NT2/D1 (cell line): ENCODE measurements around the gene MRPL36.

Experiments used
- YY1 ChIP-seq: IDR thresholded peaks from 2 replicates; pipeline ENCODE4 v1.6.1; 2011; ENCODE audit not compliant: insufficient read length, insufficient read depth
- ZNF274 ChIP-seq: IDR thresholded peaks from 2 replicates; pipeline ENCODE4 v1.6.1; 2011; ENCODE audit warnings: mild to moderate bottlenecking, low read depth, low read length

DNA sequence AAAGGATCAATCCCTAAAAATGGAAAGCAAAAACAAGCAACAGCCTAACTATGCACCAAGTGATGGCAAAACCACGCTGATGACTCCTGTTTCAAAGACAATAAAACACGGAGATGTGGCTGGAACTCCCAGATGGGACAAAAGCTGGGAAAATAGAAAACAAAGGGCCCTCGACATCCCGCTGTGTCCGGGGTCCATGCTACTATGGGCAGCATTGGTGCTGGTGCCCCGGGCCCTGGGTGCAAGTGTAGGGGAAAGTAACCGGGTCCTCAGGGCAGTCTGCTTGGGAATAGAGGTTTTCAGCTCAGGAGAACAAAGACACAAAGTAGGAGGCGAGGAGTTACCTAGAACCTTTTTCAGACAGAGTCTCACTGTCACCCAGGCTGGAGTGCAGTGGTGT lies 46.1 kb downstream of the MRPL36 start:
- TF ChIP-seq ZNF274 = no peak
- no peak for TF ChIP-seq YY1
